GM18867 (cell line): ENCODE results near the gene PLB1.
"Not testable (repeated sequence)": the region's sequence is repeated elsewhere in the genome, so short reads cannot be mapped to it uniquely, and the experiment has no call there.

Experiments
- ATAC-seq: cut with Tn5 transposase; IDR thresholded peaks from one replicate; pipeline ENCODE4 v1.9.1; 2021; ENCODE audit warnings: mild to moderate bottlenecking, moderate library complexity; ENCODE audit not compliant: unreplicated experiment

The PLB1 gene

GRCh38 chr2:28530782-28531181 is 34.9 kb downstream of the PLB1 start:
- ATAC-seq, result no peak

- ATAC-seq, result no peak
These were observed 36.5 kb downstream of the PLB1 start for GRCh38 chr2:28532399-28532798.

DNA sequence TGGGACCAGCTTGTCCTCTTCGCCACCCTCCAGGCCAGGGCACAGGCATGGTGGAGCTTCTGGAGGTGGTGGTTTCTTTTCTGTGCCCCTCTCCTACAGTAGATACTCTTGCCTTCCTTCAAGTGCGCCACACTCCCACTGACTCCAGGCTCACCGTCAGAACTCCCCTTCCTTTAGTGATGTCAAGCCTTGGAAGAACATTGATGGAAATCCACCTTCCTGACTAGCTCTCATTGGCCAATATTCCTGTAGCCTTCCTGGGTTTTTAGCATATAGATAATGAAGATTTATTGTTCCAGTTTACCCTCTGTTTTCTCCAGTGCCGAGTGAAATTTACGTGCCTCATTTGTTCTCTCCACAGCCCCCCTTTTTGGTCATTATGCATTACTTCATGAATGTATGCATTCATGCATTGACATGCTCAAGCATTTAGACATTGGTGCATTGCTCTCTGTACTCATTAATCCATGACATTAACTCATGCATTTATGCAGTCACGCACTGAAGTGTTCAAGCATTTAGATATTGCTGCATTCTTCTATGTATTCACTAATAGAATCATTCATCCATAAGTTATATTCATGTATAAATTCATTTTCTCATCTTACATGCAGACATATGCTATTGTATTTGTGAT is 37.3 kb downstream of the PLB1 start:
- no peak for ATAC-seq

DNA sequence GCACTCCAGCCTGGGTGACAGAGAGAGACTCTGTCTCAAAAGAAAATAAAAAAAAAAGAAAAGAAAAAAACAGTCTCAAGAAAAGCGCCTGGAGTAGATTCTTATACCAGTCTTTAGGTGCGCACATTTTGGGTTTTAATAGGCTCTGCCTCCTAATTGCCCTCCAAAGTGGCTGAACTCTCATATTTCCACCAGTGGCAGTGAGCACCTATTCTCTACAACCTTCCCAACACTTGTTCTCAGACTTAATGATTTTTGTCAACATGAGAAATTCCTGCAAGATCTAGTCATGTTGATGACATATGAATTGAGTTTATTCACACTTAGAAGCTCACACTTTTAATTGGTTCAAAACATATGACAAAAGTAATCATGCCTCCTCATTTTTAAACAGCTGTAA is 39.0 kb downstream of the PLB1 start:
- ATAC-seq, result no peak

- ATAC-seq, result no peak
These were observed 42.3 kb downstream of the PLB1 start for GRCh38 chr2:28538134-28538533.

DNA sequence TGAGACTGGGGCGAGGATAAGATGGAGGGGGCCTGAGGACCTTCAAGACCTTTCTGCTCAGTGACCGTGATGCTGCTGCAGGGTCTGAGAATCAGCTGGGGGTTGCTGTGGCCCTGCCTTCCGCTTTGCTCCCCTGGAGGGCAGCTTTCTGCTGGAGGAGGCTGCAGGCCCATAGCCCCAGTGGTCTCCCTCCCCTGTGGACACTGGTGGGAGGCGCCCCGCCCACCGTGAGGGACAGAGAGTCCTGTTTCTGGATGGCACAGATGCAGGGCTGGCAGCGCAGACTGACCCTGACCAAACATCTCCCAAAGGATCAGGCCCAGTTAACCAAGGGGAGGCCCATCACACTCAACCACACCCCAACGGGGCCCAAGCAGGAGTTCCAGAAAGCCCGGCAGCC is 42.8 kb downstream of the PLB1 start:
- no peak for ATAC-seq

- peak; percentile 65 for ATAC-seq
These were observed 43.3 kb downstream of the PLB1 start for GRCh38 chr2:28539118-28539541.

- ATAC-seq, result no peak
These were observed 47.6 kb downstream of the PLB1 start for GRCh38 chr2:28543316-28544035.

- ATAC-seq, result no peak
These were observed 48.1 kb downstream of the PLB1 start for GRCh38 chr2:28544036-28544346.

GRCh38 chr2:28544405-28544921 is 48.6 kb downstream of the PLB1 start:
- no peak for ATAC-seq

DNA sequence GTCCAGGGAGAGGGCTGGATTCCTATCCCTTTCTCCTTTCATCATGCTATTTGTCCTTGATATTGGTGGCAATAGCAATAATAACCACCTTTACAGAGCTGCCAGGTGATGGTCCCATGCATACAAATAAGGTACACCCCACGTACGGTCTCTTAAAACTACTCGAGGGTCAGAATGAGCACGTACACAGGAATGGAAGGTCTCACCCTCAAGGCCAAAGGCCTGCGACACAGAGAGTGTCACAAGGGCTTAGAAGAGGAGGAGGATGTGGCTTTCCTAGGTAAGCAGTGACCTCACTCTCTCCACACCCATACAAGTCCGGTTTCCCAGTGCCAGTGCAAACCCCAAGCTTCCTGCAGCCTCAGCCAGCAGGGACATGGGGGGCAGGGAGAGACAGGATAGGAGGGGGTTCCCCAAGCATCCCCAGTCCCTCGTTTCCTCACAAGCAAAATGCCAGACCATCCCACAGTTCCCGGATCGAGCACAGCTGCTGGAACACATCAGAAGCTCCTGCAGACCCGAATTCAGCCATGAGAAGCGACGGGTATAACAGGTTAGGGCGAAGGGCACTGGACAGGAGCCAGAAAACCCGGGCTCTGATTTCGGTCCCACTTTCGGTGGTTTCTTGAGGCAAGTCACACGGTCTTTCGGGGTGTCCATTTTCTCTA is 49.2 kb downstream of the PLB1 start:
- ATAC-seq, result no peak

GRCh38 chr2:28545590-28546200 is 49.8 kb downstream of the PLB1 start:
- no peak for ATAC-seq

DNA sequence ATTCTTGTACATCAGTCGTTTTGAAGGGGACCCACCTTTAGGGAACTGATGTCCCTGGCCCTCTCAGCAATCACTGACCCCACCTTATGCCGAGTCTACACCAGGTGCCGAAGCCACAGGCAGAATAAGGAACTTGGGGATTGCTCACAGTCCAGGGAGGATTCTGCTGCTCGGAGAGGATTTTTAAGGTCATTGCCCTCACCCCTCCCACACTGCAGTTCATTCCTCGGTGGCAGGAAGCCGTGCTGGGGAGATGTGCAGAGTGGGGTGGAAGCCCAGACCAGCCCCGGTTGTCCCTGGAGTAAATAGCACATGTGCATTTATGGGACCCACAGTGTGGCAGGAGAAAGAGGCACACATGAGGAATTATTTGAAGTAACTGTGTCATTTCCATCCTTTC is 50.4 kb downstream of the PLB1 start:
- no peak for ATAC-seq

- ATAC-seq, result no peak
These were observed 51.5 kb downstream of the PLB1 start for GRCh38 chr2:28547223-28547860.

DNA sequence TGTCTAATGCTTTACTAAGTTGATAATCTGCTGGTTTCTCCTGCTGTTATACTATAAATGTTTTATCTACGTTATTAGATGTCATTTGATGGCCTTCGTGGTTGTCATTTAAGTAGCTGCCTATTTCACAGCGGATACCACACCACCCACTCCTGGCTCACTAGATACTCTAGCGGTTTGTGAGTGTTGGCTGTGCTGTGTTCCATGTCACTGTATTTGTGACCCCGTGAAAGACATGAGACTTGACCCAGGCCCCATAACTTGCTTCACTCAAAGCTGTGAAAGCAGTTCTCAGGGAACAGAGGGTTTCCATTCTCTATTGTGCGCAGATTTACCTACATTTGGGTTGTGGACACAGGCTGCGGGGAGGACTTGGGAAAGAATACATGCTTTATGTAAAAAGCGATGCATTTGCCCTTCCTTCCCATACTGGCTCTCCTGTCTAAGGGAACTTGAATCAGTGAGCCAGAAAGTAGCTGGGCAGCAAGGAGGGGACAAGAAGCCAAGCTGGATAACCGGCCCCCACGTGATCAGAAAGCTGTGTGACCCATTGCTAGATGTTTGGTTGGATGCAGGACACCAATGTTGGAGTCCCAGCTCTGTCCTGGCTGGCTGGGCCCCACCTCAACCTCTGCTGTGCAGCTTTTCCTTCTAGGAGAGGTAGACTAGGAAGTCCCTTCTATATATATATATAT is 52.2 kb downstream of the PLB1 start:
- ATAC-seq, result no peak

GRCh38 chr2:28550345-28550744 is 54.5 kb downstream of the PLB1 start:
- not testable (repeated sequence) for ATAC-seq

- no peak for ATAC-seq
These were observed 56.4 kb downstream of the PLB1 start for GRCh38 chr2:28552045-28552823.

- no peak for ATAC-seq
These were observed 60.4 kb downstream of the PLB1 start for GRCh38 chr2:28556303-28556702.

GRCh38 chr2:28557389-28558131 is 61.7 kb downstream of the PLB1 start:
- ATAC-seq, result no peak
